Vagina (tissue), 2 donors: ENCODE measurements around the gene MAL. TPM values are rescaled to one million over a fixed set of nuclear protein-coding genes. Genes with fewer than 3 reads are reported as not detected.

Source experiments
- DNase-seq, 2 donors: peaks; one replicate each; pipeline ENCODE4 v3.0.0-alpha.2; 2017; ENCODE audit errors: extremely low spot score in 2 of 2
- H3K27ac ChIP-seq: fragments of 200-600 bp; sonication (generic); one replicate; pipeline ENCODE4 v1.5.1; 2019
- H3K27me3 ChIP-seq: fragments of 200-600 bp; sonication (generic); one replicate; pipeline ENCODE4 v1.5.1; 2019
- H3K36me3 ChIP-seq, 2 donors: fragments of 200-600 bp; sonication (generic); one replicate each; pipeline ENCODE4 v1.5.1; 2017 to 2019
- H3K4me1 ChIP-seq: fragments of 200-600 bp; sonication (generic); one replicate; pipeline ENCODE4 v1.5.1; 2019
- H3K4me3 ChIP-seq, 2 donors: fragments of 200-600 bp; sonication (generic); 1 replicate in 1 of 2; 2 replicates in 1 of 2; pipeline ENCODE4 v1.5.1; 2016 to 2019
- H3K9me3 ChIP-seq: fragments of 200-600 bp; sonication (generic); one replicate; pipeline ENCODE4 v1.5.1; 2019
- CTCF ChIP-seq, 3 experiments: fragments of 450-650 bp in 2 of 3; fragments of 200-600 bp in 1 of 3; sonication (generic) in 1 of 3; IDR thresholded peaks; one replicate each; pipeline ENCODE4 v1.5.1; 2017 to 2019; ENCODE audit warnings: antibody characterized with exemption in 3 of 3, mild to moderate bottlenecking in 2 of 3, moderate library complexity in 2 of 3
- POLR2A ChIP-seq, 2 donors: fragments of 450-650 bp; IDR thresholded peaks; one replicate each; pipeline ENCODE4 v1.6.1; 2017; ENCODE audit warnings: antibody characterized with exemption in 2 of 2, mild to moderate bottlenecking in 2 of 2, moderate library complexity in 2 of 2
- POLR2AphosphoS5 ChIP-seq, 2 donors: sonication (generic); formaldehyde crosslinking; IDR thresholded peaks; one replicate each; pipeline ENCODE4 v1.9.0; 2017; ENCODE audit warnings: antibody characterized with exemption in 2 of 2, mild to moderate bottlenecking in 2 of 2, low read depth in 1 of 2; ENCODE audit not compliant: insufficient read depth in 1 of 2
- intact Hi-C: fragments of 100-400 bp; cut with DNase I; formaldehyde crosslinking; loops from one replicate; pipeline ENCODE4 v1.15.1; 2023
- total RNA-seq: library from RNA; depleted of rRNA; stranded (reverse); fragments of >200 nt; gene quantifications from one replicate; pipeline ENCODE4 v1.2.3, GENCODE V29; 2016

MAL gene
- total RNA-seq, 1 donor from 2014 or later = 71.0 TPM

GRCh38 chr2:95077861-95078603 is 52.5 kb downstream of the MAL start:
- DNase-seq = no peak
- Histone ChIP-seq H3K4me3 (no peak overlapping the region), H3K27me3 (no peaks in the 10 kb centered on the region), H3K4me1 (peaks cover 5% of the 10 kb centered on the region), H3K36me3 (no peaks in the 10 kb centered on the region), H3K9me3 (no peaks in the 10 kb centered on the region), H3K27ac (no peak overlapping the region)
- TF ChIP-seq CTCF (IDR thresholded peaks at IDR 0.05) (no peak), POLR2A (IDR thresholded peaks at IDR 0.05) (no peak), POLR2AphosphoS5 (IDR thresholded peaks at IDR 0.05; ENCODE audit: insufficient read depth in 1 of 2, low read depth in 1 of 2) (no peak)
- intact Hi-C loops = no loop called here

- no peak for DNase-seq
- Histone ChIP-seq H3K4me1 (peaks cover 5% of the 10 kb centered on the region), H3K9me3 (no peaks in the 10 kb centered on the region), H3K27me3 (no peaks in the 10 kb centered on the region), H3K36me3 (no peaks in the 10 kb centered on the region), H3K27ac (no peak overlapping the region), H3K4me3 (no peak overlapping the region)
- intact Hi-C loops = no loop called here
- TF ChIP-seq POLR2AphosphoS5 (IDR thresholded peaks at IDR 0.05; ENCODE audit: insufficient read depth in 1 of 2, low read depth in 1 of 2) (no peak), POLR2A (IDR thresholded peaks at IDR 0.05) (no peak), CTCF (IDR thresholded peaks at IDR 0.05) (no peak)
Observed at GRCh38 chr2:95079199-95079683, 53.7 kb downstream of the MAL start.

DNA sequence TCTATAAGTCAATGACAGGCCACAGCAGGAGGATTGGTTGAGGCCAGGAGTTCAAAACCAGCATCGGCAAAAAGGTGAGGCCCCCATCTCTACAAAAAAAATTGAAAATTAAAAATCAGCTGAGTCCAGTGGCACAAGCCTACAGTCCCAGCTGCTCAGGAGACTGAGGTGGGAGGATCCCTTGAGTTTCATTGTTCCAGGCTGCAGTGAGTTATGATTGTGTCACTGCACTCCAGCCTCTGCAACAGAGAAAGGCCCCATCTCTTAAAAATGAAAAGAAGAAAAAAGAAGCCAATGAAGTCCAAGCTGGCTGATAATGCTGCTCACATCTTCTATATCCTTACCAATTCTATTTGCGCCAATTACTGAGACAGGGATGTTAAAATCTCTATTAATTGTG is 57.0 kb downstream of the MAL start:
- no peaks in the 10 kb centered on the region for H3K4me1 ChIP-seq
- TF ChIP-seq POLR2A (IDR thresholded peaks at IDR 0.05) (no peak), POLR2AphosphoS5 (IDR thresholded peaks at IDR 0.05; ENCODE audit: insufficient read depth in 1 of 2, low read depth in 1 of 2) (no peak), CTCF (IDR thresholded peaks at IDR 0.05) (no peak)
- H3K27ac ChIP-seq = no peak overlapping the region
- no peaks in the 10 kb centered on the region for H3K27me3 ChIP-seq
- no peak for DNase-seq
- no peak overlapping the region for H3K4me3 ChIP-seq
- peaks cover 0 to 24% of the 10 kb centered on the region in 2 donors for H3K36me3 ChIP-seq
- intact Hi-C loops = no loop called here
- H3K9me3 ChIP-seq = no peaks in the 10 kb centered on the region

GRCh38 chr2:95086017-95086416 is 60.5 kb downstream of the MAL start:
- TF ChIP-seq CTCF (IDR thresholded peaks at IDR 0.05) = no peak
- no peak for TF ChIP-seq POLR2A (IDR thresholded peaks at IDR 0.05)
- TF ChIP-seq POLR2AphosphoS5 (IDR thresholded peaks at IDR 0.05; ENCODE audit: insufficient read depth in 1 of 2, low read depth in 1 of 2) = no peak
- intact Hi-C loops = no loop called here
- Histone ChIP-seq H3K27me3 (no peaks in the 10 kb centered on the region), H3K27ac (no peak overlapping the region), H3K36me3 (peaks cover 0 to 43% of the 10 kb centered on the region in 2 donors), H3K9me3 (no peaks in the 10 kb centered on the region), H3K4me1 (no peaks in the 10 kb centered on the region), H3K4me3 (no peak overlapping the region)
- no peak for DNase-seq

- Histone ChIP-seq H3K27ac (no peak overlapping the region), H3K4me3 (no peak overlapping the region), H3K27me3 (no peaks in the 10 kb centered on the region), H3K4me1 (no peaks in the 10 kb centered on the region), H3K36me3 (peaks cover 0 to 55% of the 10 kb centered on the region in 2 donors), H3K9me3 (no peaks in the 10 kb centered on the region)
- intact Hi-C loops = no loop called here
- no peak for DNase-seq
- TF ChIP-seq CTCF (IDR thresholded peaks at IDR 0.05) (no peak), POLR2AphosphoS5 (IDR thresholded peaks at IDR 0.05; ENCODE audit: insufficient read depth in 1 of 2, low read depth in 1 of 2) (no peak), POLR2A (IDR thresholded peaks at IDR 0.05) (no peak)
Observed at GRCh38 chr2:95087379-95087778, 61.9 kb downstream of the MAL start.
